Endodermal cell (in vitro differentiated cells): ENCODE measurements around the gene OLFML3. TPM values are rescaled to one million over a fixed set of nuclear protein-coding genes. Genes with fewer than 3 reads are reported as not detected.

Experiments used
- DNase-seq: peaks from one replicate; pipeline ENCODE4 v3.0.0-alpha.2; 2017
- H3K27ac ChIP-seq: 2 replicates; pipeline ENCODE4 v1.5.1; 2013; ENCODE audit warnings: mild to moderate bottlenecking, low read depth, low read length, moderate library complexity
- H3K27me3 ChIP-seq: 2 replicates; pipeline ENCODE4 v1.6.1; 2013; ENCODE audit warnings: mild to moderate bottlenecking, low read length, moderate library complexity; ENCODE audit not compliant: insufficient read depth, control insufficient read depth, poor library complexity, severe bottlenecking
- H3K36me3 ChIP-seq: 2 replicates; pipeline ENCODE4 v1.7.0; 2013; ENCODE audit warnings: mild to moderate bottlenecking, low read length, moderate library complexity; ENCODE audit not compliant: control insufficient read depth, insufficient read depth
- H3K4me1 ChIP-seq: one replicate; pipeline ENCODE4 v1.7.0; 2013; ENCODE audit warnings: low read length; ENCODE audit not compliant: control insufficient read depth, insufficient read depth
- H3K4me3 ChIP-seq: 2 replicates; pipeline ENCODE4 v1.5.1; 2013; ENCODE audit warnings: mild to moderate bottlenecking, low read length, moderate library complexity
- H3K9ac ChIP-seq: 2 replicates; pipeline ENCODE4 v1.6.1; 2013; ENCODE audit warnings: mild to moderate bottlenecking, low read length, moderate library complexity; ENCODE audit not compliant: poor library complexity, severe bottlenecking; ENCODE audit errors: extremely low read depth
- H3K9me3 ChIP-seq: 2 replicates; pipeline ENCODE4 v1.6.1; 2013; ENCODE audit warnings: mild to moderate bottlenecking, low read length, moderate library complexity; ENCODE audit not compliant: control insufficient read depth
- H3K27ac Mint-ChIP-seq: 2 replicates; pipeline ENCODE4 v1.8.0; 2020; ENCODE audit warnings: mixed read lengths
- H3K27me3 Mint-ChIP-seq: 2 replicates; pipeline ENCODE4 v1.8.0; 2021; ENCODE audit warnings: mild to moderate bottlenecking, mixed read lengths; ENCODE audit not compliant: insufficient read depth
- H3K36me3 Mint-ChIP-seq: 2 replicates; pipeline ENCODE4 v1.8.0; 2020; ENCODE audit warnings: low read depth, mixed read lengths
- H3K4me1 Mint-ChIP-seq: 2 replicates; pipeline ENCODE4 v1.8.0; 2020; ENCODE audit warnings: mixed read lengths
- H3K4me3 Mint-ChIP-seq: 2 replicates; pipeline ENCODE4 v1.8.0; 2020; ENCODE audit warnings: mild to moderate bottlenecking, moderate library complexity, mixed read lengths
- H3K9me3 Mint-ChIP-seq: 2 replicates; pipeline ENCODE4 v1.8.0; 2020; ENCODE audit warnings: mild to moderate bottlenecking, mixed read lengths
- WGBS, 2 experiments: methylation state at CpG; one replicate each; pipeline versions ENCODE4 v1.1.5 to v1.1.7; 2013; ENCODE audit warnings: missing lambda C conversion rate in 2 of 2, mixed read lengths in 1 of 2; ENCODE audit not compliant: insufficient coverage in 1 of 2, insufficient read length in 1 of 2; 5-methylcytosine and 5-hydroxymethylcytosine counted together
- total RNA-seq, 2 donors: library from RNA; stranded (reverse); fragmentation: NEBNext Ultra II Directional in 1 of 2; extraction: Animal tissue kit (Norgen Biotek cat#: 25700) in 1 of 2; gene quantifications; 2 replicates in 1 of 2; 3 replicates in 1 of 2; pipeline ENCODE4 v1.2.1, GENCODE V29; 2021
- TF ChIP-seq, protein P1 (sequence below): fragments of 200-600 bp; sonication (generic); conservative IDR thresholded peaks from 2 replicates; pipeline ENCODE4 v1.5.0; 2021; ENCODE audit warnings: antibody characterized with exemption, mild to moderate bottlenecking

Gene OLFML3
- total RNA-seq, 2 donors from 2014 or later: 4.3 to 14.8 TPM

DNA sequence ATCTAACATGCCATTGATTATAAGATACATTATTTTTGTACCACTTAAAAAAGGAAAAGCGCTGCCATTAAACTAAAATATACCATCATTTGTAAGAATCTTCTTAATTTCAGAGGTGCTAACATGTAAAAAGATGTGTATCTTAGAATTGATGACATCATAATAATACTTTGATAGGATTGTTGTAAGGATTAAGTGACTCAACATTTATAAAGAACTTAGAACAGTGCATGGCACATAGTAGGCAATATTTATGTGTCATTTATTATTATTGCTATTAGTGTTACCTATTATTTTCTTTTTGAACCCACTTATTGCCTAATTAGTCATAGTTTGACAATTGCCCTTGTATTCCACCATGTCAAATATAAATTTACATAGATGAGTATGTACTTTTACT lies 28.4 kb upstream of the OLFML3 start:
- peaks cover 19% of the 10 kb centered on the region for H3K36me3 Mint-ChIP-seq
- Histone ChIP-seq H3K4me1 (peaks cover 15% of the 10 kb centered on the region), H3K4me3 (no peak overlapping the region), H3K36me3 (peaks cover 25% of the 10 kb centered on the region), H3K9me3 (no peaks in the 10 kb centered on the region), H3K9ac (no peak overlapping the region), H3K27ac (no peak overlapping the region), H3K27me3 (no peaks in the 10 kb centered on the region)
- peaks cover 26% of the 10 kb centered on the region for H3K4me1 Mint-ChIP-seq
- H3K27ac Mint-ChIP-seq: no peak overlapping the region
- no peak for DNase-seq
- no peaks in the 10 kb centered on the region for H3K9me3 Mint-ChIP-seq
- TF ChIP-seq, protein P1, sequence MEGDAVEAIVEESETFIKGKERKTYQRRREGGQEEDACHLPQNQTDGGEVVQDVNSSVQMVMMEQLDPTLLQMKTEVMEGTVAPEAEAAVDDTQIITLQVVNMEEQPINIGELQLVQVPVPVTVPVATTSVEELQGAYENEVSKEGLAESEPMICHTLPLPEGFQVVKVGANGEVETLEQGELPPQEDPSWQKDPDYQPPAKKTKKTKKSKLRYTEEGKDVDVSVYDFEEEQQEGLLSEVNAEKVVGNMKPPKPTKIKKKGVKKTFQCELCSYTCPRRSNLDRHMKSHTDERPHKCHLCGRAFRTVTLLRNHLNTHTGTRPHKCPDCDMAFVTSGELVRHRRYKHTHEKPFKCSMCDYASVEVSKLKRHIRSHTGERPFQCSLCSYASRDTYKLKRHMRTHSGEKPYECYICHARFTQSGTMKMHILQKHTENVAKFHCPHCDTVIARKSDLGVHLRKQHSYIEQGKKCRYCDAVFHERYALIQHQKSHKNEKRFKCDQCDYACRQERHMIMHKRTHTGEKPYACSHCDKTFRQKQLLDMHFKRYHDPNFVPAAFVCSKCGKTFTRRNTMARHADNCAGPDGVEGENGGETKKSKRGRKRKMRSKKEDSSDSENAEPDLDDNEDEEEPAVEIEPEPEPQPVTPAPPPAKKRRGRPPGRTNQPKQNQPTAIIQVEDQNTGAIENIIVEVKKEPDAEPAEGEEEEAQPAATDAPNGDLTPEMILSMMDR: no peak
- H3K4me3 Mint-ChIP-seq: no peak overlapping the region
- WGBS, 2 experiments: 100% methylated on average over 1 of the region's 1 CpG; no CpG with 5 or more reads in 1 of the 2 experiments
- H3K27me3 Mint-ChIP-seq: no peaks in the 10 kb centered on the region

DNA sequence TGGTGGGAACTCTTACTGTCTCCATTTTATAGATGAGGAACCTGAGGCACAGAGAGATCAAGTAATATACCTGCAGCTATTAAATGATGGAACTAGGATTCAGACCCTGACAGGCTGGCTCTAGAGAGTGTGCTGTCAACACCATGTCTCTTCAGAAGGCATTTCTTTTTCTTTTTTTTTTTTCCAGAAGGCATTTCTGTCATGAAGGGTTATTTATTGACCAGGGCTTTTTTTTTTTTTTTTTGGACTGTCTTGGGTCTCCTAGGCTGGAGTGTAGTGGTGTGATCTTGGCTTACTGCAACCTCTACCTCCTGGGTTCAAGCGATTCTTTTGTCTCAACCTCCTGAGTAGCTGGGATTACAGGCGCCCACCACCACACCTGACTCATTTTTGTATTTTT lies 27.6 kb upstream of the OLFML3 start:
- H3K9me3 ChIP-seq: no peaks in the 10 kb centered on the region
- no peak overlapping the region for H3K4me3 Mint-ChIP-seq
- H3K27ac Mint-ChIP-seq: no peak overlapping the region
- no peaks in the 10 kb centered on the region for H3K27me3 ChIP-seq
- no peak overlapping the region for H3K9ac ChIP-seq
- peaks cover 33% of the 10 kb centered on the region for H3K36me3 ChIP-seq
- H3K27ac ChIP-seq: no peak overlapping the region
- peaks cover 24% of the 10 kb centered on the region for H3K36me3 Mint-ChIP-seq
- H3K4me1 Mint-ChIP-seq: peaks cover 18% of the 10 kb centered on the region
- H3K9me3 Mint-ChIP-seq: no peaks in the 10 kb centered on the region
- peaks cover 10% of the 10 kb centered on the region for H3K4me1 ChIP-seq
- DNase-seq: no peak
- H3K27me3 Mint-ChIP-seq: no peaks in the 10 kb centered on the region
- TF ChIP-seq, protein P1: no peak
- WGBS, 2 experiments: 80 to 100% methylated on average over 1 to 2 of the region's 2 CpGs
- H3K4me3 ChIP-seq: no peak overlapping the region

DNA sequence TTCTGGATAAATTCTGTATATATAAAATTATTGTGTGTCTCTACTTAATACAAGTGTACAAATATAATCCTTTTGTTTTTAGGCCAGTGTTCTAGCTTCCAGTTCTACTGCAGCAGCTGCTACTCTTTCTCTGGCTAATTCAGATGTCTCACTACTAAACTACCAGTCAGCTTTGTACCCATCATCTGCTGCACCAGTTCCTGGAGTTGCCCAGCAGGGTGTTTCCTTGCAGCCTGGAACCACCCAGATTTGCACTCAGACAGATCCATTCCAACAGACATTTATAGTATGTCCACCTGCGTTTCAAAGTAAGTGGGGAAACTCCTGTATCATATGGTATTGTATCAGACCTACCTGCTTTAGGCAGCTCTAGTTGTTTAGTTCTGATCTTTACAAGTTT lies 21.3 kb upstream of the OLFML3 start:
- Histone ChIP-seq H3K9ac (no peak overlapping the region), H3K4me3 (no peak overlapping the region), H3K36me3 (peaks cover 85% of the 10 kb centered on the region), H3K27me3 (no peaks in the 10 kb centered on the region), H3K9me3 (no peaks in the 10 kb centered on the region), H3K27ac (no peak overlapping the region), H3K4me1 (no peaks in the 10 kb centered on the region)
- TF ChIP-seq, protein P1: no peak
- no peaks in the 10 kb centered on the region for H3K27me3 Mint-ChIP-seq
- H3K4me3 Mint-ChIP-seq: no peak overlapping the region
- H3K27ac Mint-ChIP-seq: no peak overlapping the region
- no peaks in the 10 kb centered on the region for H3K9me3 Mint-ChIP-seq
- H3K4me1 Mint-ChIP-seq: no peaks in the 10 kb centered on the region
- H3K36me3 Mint-ChIP-seq: peaks cover 60% of the 10 kb centered on the region
- DNase-seq: no peak
- WGBS, 2 experiments: 100% methylated on average over 1 of the region's 1 CpG; no CpG with 5 or more reads in 1 of the 2 experiments
